Panc1 (cell line): ENCODE data around the gene GDPD5. TPM values are rescaled to one million over a fixed set of nuclear protein-coding genes. Genes with fewer than 3 reads are reported as not detected.

Source experiments
- ATAC-seq: fragments of 200-7000 bp; cut with Tn5 transposase; 2 replicates; pipeline ENCODE4 v1.9.1; 2020; ENCODE audit warnings: mild to moderate bottlenecking, moderate library complexity
- BruUV-seq: library from RNA; stranded (reverse); fragments of 400-500 nt; replicated peaks from 2 replicates; lab custom pipeline; 2021; lab: Mats Ljungman, UMichigan
- CTCF ChIA-PET: fragments of 300-600 bp; sonication (Branson Sonifier 250); formaldehyde crosslinking; loops from one replicate; lab custom pipeline; 2022; ENCODE audit warnings: antibody characterized with exemption; lab: Charles Lee
- POLR2A ChIA-PET: fragments of 300-600 bp; sonication (Branson Sonifier 250); formaldehyde crosslinking; loops from one replicate; lab custom pipeline; 2022; ENCODE audit warnings: antibody characterized with exemption; lab: Charles Lee
- DNase-seq: peaks from one replicate; pipeline ENCODE4 v3.0.0-alpha.2; 2010; ENCODE audit warnings: low read depth, low spot score
- H3K27ac ChIP-seq: 2 replicates; pipeline ENCODE4 v1.5.1; 2011; ENCODE audit warnings: mild to moderate bottlenecking, low read length, inconsistent platforms
- H3K27me3 ChIP-seq: fragments of 200-500 bp; sonication (Bioruptor generic); 2 replicates; pipeline ENCODE4 v1.6.0; 2014; ENCODE audit warnings: low read length, inconsistent platforms; ENCODE audit not compliant: control insufficient read depth, insufficient read depth
- H3K36me3 ChIP-seq: fragments of 200-500 bp; sonication (Bioruptor generic); 2 replicates; pipeline ENCODE4 v1.5.1; 2014; ENCODE audit warnings: inconsistent platforms, mild to moderate bottlenecking, low read length, moderate library complexity; ENCODE audit not compliant: control insufficient read depth, insufficient read depth
- H3K4me1 ChIP-seq: 2 replicates; pipeline ENCODE4 v1.5.1; 2011; ENCODE audit warnings: inconsistent platforms, mild to moderate bottlenecking, low read length, moderate library complexity; ENCODE audit not compliant: control insufficient read depth, insufficient read depth
- H3K4me3 ChIP-seq, 2 experiments: 2 replicates each; pipeline ENCODE4 v1.5.1; 2011 to 2012; ENCODE audit warnings: low read depth in 2 of 2, low read length in 2 of 2, mild to moderate bottlenecking in 2 of 2, inconsistent platforms in 1 of 2, moderate library complexity in 1 of 2
- H3K9me3 ChIP-seq: fragments of 200-500 bp; sonication (Bioruptor generic); 2 replicates; pipeline ENCODE4 v1.5.1; 2014; ENCODE audit warnings: low read depth, mild to moderate bottlenecking, inconsistent platforms, low read length, moderate library complexity; ENCODE audit not compliant: control insufficient read depth, insufficient read depth
- CTCF ChIP-seq: fragments of 450-650 bp; IDR thresholded peaks from 2 replicates; pipeline ENCODE4 v1.5.1; 2017; ENCODE audit warnings: mild to moderate bottlenecking
- POLR2AphosphoS5 ChIP-seq: IDR thresholded peaks from 2 replicates; pipeline ENCODE4 v1.6.1; 2012; ENCODE audit warnings: mild to moderate bottlenecking, low read depth, low read length, moderate library complexity
- REST ChIP-seq, 2 experiments: IDR thresholded peaks; 2 replicates each; pipeline ENCODE4 v1.6.1; 2011 to 2012; ENCODE audit warnings: low read depth in 2 of 2, control low read depth in 1 of 2, low read length in 1 of 2, mild to moderate bottlenecking in 1 of 2, moderate library complexity in 1 of 2; ENCODE audit not compliant: insufficient read depth in 1 of 2
- SIN3A ChIP-seq: IDR thresholded peaks from 2 replicates; pipeline ENCODE4 v1.6.1; 2012; ENCODE audit warnings: low read depth, mild to moderate bottlenecking, low read length, moderate library complexity, borderline replicate concordance; ENCODE audit not compliant: insufficient read depth
- TCF7L2 ChIP-seq: IDR thresholded peaks from 2 replicates; pipeline ENCODE4 v1.6.1; 2011; ENCODE audit warnings: mild to moderate bottlenecking, low read depth, low read length, inconsistent platforms
- in situ Hi-C: cut with HindIII; loops from 2 replicates; pipeline ENCODE4 v1.10.0; 2016; ENCODE audit warnings: low sequenced_read_pairs, low pct_unique_long_range_greater_than_20kb
- intact Hi-C: fragments of 100-400 bp; cut with micrococcal nuclease; formaldehyde crosslinking; loops from one replicate; pipeline ENCODE4 v1.10.0; 2022; ENCODE audit not compliant: unreplicated experiment
- total RNA-seq: library from RNA; stranded (reverse); gene quantifications from one replicate; pipeline ENCODE4 v1.2.1, GENCODE V29; 2021; ENCODE audit not compliant: unreplicated experiment

GDPD5 gene
- total RNA-seq, 1 experiment from 2014 or later, result 6.0 TPM

GRCh38 chr11:75474240-75474639, 51.5 kb downstream of the GDPD5 start:
- ATAC-seq (no peak), DNase-seq (no peak)
- intact Hi-C loops, result no loop called here
- TF ChIP-seq CTCF (no peak), TCF7L2 (no peak), POLR2AphosphoS5 (no peak), REST (IDR thresholded peaks at IDR 0.05; ENCODE audit: insufficient read depth in 1 of 2, low read depth in 2 of 2, low read length in 1 of 2) (no peak), SIN3A (no peak)
- CTCF ChIA-PET, result no interaction called here
- no peak overlapping the region for H3K27ac ChIP-seq
- H3K4me1 ChIP-seq, result no peaks in the 10 kb centered on the region
- H3K4me3 ChIP-seq, result no peak overlapping the region
- BruUV-seq, result no TSS peak
- H3K27me3 ChIP-seq, result no peaks in the 10 kb centered on the region
- in situ Hi-C loops, result no loop called here
- H3K9me3 ChIP-seq, result no peaks in the 10 kb centered on the region
- POLR2A ChIA-PET, result no interaction called here
- H3K36me3 ChIP-seq, result no peaks in the 10 kb centered on the region

- ATAC-seq, result no peak
- intact Hi-C loops, result no loop called here
- TF ChIP-seq TCF7L2 (no peak), POLR2AphosphoS5 (no peak), REST (IDR thresholded peaks at IDR 0.05; ENCODE audit: insufficient read depth in 1 of 2, low read depth in 2 of 2, low read length in 1 of 2) (no peak), CTCF (no peak), SIN3A (no peak)
- Histone ChIP-seq H3K9me3 (no peaks in the 10 kb centered on the region), H3K27ac (no peak overlapping the region), H3K36me3 (no peaks in the 10 kb centered on the region), H3K4me1 (no peaks in the 10 kb centered on the region), H3K27me3 (no peaks in the 10 kb centered on the region), H3K4me3 (no peak overlapping the region)
- CTCF ChIA-PET, result no interaction called here
- no peak for DNase-seq
- POLR2A ChIA-PET, result no interaction called here
- in situ Hi-C loops, result no loop called here
- no TSS peak for BruUV-seq
Measured at GRCh38 chr11:75473684-75474083, 52.1 kb downstream of the GDPD5 start.
